COR-L47 (cell line): ENCODE results near the gene RBM33.
"Not testable (repeated sequence)": the region's sequence is repeated elsewhere in the genome, so short reads cannot be mapped to it uniquely, and the experiment has no call there.

ENCODE experiments used
- DNase-seq: peaks from one replicate; lab custom pipeline; 2025; lab: John Stamatoyannopoulos, UW

RBM33 gene

DNA sequence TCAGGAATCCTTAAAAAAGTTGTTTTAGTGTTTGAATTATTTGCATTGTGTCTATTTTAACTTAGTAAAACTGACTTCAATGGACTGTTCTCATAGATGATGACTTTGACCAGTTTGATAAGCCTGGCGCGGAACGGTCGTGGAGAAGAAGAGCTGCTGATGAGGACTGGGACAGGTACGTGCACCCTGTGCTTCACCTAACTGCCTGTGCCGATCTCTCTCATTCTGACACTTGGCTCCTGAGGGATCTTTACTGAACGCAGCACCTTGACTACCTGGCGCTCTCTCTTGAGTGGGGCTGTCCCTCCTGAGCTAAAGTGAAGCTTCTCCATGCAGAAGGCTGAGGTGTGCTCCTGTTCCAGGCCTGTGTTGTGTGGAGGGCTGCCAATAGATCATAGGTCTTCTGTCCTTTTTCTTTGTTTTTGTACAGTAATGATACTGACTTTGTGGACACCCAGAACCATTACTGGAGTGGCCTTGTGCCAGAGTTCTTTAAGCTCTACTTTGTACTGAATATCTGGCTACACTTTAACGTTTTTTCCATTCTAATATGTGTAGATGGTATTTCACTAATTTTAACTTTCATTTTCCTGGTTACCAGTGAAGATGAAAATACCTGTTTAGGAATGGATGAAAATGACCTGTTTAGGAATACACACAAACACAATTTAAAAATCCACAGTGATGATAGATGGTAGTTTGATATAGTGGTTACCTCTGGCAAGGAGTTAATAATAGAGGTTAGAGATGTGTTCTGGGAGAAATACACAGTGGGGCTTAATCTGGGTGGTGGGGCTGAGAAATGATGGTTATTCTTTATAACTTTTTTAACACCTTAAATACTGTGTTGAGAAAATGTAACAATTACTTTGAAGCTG, 20.9 kb downstream of the RBM33 start:
- no peak for DNase-seq

DNA sequence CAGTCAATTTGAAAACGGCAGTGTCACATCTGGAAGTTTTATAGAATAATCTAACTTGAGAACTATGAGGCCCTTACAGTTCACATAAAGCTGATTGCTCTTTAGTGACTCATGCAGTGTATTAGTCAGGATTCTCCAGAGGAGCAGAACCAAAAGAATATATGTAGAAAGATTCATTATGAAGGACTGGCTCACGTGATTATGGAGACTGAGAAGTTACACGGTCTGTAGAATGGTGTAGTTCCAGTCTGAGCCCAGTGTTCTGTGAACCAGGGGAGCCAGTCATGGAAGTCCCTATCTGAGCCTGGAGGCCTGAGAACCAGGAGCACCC, 21.5 kb downstream of the RBM33 start:
- no peak for DNase-seq

DNA sequence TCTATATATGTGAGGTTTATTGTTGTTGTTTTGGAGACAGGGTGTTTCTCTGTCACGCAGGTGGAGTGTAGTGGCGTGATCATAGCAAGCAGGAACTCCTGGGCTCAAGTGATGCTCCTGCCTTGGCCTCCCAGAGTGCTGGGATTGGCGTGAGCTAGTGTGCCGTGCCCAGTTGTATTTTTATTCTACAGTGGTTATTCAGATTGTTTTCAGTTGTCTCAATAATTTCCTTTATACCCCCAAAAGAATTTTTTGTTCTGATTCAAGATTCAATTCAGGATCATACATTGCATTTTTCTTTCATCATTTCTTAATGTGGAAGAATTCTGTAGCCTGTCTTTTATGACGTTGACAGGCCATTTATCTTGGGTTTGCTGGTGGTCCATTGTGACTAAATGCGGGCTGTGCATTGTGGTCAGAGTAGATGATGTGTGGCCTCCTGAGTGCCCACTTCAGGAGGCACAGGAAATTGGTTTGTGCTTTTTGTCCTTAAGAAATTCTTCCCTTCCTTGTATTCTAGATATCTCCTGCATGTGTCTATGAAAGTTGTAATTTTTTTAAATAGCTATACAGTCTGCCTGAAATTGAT, 22.9 kb downstream of the RBM33 start:
- DNase-seq, result no peak

DNA sequence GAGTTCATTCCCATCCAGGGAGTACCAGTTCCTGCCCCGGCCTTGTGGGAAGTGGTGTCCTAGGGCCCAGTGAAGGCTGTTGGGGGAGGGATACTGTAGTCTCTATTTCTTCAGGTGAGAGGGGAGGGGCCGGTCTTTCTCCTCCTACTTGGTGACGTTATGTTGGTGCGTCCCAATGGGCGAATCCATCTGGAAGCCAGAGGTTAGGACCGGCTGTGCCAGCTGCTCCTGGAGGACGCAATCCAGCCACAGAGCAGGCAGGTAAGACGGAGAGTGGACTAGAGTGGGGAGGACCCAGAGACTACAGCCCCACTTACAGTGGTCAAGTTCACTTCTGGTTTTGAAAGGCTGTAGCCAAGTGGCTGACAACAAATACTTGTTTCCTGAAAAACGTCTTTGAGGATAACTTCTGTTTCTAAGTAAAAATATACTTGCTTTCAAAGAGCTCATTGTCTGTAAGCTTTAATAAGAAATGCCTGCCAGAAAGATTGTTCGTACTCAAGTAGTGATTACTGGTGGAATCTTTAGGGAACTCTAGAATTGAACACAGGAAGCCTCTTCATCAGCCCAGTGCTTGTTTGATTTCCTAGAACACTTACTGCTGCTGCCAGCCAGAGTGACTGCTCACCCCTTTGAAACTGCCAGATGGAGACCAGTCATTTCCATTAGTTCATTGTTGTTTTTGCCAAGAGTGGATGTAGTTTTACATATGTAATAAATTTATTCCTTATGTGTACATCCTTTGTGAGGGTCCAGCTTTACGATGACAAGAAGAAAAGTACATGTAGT, 25.4 kb downstream of the RBM33 start:
- DNase-seq, result no peak

DNA sequence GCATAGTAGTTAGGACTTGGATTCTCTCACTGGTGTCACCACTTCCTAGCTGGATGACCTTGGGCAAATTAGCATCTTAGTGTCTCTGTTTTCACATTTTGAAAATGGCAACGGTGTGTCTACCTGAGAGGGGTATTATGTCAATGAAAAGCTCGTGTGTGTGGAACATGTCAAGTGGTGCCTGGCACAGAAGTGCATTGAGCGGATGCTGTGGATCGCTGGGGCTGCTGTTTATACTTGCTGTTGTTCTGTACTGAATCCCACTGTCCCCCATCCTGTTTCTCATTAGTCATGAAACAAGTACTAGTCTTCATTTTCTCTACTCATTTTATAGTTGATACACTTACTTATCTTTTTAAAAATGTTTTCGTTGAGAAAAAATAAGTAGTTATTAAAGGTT, 26.1 kb downstream of the RBM33 start:
- DNase-seq, result no peak

DNA sequence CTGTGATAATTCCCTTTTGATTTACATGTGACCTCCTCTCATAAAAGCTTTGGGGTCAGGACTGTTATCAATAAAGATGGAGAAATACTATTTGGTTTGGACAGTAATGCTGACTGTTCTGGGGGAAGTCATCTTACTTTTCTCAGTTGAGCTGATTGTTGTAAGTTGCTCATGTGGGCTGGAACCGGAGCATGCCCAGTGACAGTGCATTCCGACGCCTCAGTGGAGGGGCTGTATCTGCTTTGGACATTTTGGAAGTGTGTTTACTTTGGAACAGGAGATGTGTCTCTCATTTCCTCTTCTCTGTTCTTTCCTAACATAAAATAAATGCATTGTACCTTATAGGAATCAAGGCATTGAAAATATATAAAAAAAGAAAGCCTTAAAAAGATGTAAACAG, 30.1 kb downstream of the RBM33 start:
- DNase-seq, result no peak

DNA sequence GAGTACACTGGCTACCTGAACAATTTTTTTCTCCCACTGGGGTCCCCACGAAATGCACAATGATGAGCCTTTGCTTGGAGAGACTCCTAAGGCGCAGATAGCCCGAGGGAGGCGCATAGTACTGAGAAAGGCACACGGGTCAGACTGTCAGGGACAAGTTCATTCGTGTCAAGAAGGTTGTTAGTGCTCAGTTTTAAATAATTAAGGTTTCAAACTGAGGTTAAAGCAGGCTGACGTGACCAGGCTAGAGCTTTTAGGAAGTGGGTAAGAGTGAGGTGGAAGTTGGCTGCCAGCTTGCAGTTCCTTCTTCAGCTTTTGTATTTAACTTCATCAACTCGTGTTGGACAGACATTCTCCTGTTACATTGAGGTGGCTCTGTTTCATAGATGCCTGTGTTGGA, 31.6 kb downstream of the RBM33 start:
- no peak for DNase-seq

DNA sequence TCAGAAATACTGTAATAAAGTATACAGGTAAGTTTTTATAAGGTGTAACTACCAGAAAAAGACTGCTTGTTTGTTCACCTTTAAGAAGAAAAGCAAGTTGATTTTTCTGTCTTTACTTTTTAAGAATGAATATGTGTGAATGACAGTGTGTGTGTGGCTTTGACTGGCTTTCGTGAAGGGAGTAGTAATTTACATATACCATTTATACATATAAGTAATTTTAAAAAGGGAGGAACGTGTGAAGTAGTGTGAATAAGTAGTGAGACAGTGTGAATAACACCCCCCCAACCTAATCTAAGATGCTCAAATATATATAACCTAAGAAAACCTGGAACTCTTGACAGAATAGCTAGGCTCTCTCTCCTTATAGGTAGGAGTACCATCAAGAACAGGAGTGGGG, 33.2 kb downstream of the RBM33 start:
- no peak for DNase-seq

DNA sequence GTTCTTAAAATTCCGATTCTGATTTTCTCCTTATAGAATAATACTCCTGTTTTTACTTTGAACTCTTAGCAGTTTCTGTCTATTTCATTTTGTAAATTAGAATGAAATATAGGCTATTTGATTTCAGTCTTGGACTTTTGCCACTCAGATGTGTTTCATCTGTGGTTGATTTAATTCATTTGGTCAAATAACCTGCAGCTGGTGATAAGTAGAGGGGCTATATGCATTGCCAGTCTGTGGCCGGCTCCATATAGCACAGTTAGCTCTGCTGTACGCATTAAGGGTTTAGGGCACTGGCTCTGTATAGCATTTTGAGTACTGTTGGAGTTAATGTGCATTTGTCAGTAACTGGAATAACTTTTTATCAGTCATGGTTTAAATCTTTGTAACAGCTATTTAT, 35.7 kb downstream of the RBM33 start:
- no peak for DNase-seq

DNA sequence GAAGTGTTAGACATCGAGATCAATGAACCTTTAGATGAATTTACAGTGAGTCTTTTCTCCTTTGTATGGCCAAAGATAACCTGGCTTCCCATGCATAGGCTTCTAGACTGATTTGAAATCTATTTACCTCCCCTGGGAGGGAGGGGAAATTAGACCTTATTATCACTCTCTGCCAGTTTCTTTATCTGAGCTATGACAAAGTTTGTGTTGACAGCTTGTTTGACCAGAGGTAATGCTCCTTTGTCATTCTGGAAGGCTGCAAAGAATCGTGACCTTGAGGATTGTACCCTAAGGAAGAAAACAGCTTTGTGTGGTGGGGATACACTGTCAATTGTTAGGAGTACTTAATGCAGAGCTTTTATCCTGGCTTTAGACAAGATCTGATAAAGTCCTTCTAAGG, 36.4 kb downstream of the RBM33 start:
- no peak for DNase-seq

DNA sequence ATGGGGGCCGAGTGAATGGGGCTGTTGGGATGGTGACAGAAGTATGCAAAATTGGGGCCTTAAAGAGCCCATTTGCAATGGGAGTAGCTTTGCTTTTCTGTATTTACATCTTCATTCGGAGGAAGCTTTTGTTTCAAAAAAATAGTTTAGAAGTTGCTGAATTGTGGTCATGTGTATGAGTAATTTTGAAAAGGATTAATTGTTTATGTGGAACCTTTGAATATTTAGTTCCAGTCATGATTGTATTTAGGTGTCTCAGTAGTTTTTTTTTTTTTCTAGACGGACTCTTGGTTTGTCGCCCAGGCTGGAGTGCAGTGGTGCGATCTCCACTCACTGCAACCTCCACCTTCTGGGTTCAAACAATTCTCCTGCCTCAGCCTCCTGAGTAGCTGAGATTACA, 37.2 kb downstream of the RBM33 start:
- no peak for DNase-seq

DNA sequence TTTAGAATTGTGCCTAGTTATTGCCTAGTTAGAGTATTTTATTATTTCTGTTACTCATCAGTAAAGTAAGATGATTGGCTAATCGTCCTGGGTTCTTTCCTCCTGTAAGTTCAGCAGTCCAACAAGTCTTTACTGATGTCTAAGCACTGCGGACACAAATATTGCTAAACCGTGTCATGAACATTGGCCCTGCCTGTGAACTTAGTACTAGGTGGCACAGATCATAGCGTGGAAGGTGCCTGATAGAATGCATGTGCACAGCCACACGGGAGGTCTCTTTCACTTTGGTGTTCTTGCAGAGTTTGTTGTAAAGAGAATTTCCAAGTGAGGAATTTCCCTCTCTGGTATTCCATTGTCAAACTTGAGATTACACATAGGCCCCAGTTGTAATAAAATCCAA, 38.0 kb downstream of the RBM33 start:
- DNase-seq, result no peak

DNA sequence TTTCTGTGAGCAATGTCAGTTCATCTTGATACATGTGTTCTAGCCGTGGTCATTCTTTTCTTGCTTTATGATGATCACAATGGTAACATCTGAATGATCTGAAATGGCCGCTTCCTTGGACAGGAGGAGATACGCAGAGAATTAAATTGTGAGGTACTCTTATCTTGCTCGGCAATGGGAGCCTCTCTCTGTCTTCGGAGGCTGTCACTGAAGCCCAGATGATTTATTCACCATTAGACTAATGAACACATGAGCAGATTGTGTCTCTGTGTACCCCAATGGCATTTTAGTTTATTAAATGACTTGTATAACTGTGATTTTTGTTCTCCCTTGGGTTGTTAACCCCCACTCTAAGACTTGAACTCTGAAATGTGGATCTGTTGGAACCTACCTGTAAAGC, 38.6 kb downstream of the RBM33 start:
- DNase-seq, result no peak

DNA sequence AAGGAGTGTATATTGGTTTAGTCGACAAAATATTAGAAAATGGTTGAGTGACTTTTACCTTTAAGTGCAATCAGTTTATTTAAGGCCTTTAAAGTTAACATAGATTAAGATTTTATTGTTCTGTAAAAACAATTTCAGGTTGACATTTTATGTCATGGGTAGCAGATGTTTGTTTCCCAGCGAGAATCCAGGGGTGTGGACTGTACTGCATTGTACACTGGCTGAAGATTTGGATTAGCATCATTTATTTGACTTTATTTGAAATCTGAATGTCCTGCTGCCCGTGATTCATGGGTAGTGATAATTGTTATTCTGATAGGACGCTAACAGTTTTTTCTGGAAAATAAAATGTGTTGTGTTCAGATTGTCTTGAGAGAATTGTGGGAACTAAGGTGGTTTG, 39.3 kb downstream of the RBM33 start:
- no peak for DNase-seq

DNA sequence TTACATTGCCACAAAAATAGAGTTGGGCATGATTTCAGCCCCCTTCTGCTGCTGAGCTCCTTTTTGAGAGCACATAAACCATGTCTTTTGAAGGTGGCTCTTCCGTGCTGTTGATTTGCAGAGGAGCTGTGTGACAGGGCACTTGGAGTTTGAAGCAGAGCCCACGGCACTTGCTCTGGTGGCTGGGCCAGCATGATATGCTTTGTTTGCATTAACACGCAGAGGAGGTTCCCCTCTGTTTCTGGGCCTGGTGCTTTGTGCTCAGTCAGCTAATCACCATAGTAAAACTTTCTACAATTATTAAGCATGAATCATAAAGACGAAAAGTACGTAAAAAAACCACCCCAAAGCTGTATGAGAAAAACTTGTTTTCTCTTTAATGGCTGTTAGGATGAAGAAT, 40.1 kb downstream of the RBM33 start:
- no peak for DNase-seq

DNA sequence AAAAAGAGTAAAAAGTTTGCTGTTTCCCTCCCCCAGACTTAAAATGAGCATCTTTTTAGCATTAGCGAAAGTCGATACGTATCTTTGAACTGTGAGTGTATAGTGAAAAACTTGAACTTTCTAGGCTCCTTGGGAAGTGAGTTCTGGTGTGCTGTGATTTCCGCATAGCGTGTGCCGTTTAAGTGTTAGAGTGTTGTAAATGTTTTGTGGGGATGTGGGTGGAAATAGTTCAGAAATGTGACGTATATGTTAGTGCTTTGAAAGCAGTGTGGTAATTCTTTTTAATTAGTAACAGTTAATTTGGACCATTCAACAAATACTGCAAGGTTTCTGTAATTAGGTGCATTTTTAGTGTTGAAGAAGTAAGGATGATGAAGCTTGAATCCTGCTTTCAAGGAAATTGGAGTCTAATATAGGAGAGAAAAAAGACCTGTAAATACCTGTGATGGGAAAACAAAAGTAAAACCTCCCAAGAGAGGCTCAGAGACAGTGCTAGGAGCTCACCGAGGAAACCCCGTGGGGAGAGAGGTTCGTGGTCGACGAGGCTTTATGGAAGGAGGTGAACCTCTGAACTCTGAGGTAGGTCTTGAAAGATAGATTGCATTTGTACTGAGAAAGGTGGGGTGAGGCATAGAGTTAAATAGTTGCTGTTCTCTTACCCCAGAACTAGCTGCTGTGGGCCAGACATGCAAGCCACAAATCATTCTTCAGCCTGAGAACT, 40.8 kb downstream of the RBM33 start:
- no peak for DNase-seq

DNA sequence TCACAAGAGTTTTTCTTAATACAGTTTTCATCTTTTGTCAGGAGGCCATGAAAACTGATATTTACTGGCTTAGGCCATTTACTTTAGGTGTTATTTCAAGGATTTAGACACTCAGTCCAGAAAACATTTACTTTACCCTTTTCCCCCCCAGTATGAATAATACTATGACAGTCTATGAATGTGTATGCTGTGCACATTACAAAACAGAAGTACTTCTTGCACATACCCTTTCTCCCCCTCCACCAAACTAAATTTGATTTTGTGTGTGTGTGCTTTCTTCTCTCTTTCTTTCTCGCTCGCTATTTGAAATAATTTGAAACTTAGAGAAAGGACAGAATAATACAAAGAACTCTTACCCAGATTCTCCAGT, 41.3 kb downstream of the RBM33 start:
- no peak for DNase-seq

DNA sequence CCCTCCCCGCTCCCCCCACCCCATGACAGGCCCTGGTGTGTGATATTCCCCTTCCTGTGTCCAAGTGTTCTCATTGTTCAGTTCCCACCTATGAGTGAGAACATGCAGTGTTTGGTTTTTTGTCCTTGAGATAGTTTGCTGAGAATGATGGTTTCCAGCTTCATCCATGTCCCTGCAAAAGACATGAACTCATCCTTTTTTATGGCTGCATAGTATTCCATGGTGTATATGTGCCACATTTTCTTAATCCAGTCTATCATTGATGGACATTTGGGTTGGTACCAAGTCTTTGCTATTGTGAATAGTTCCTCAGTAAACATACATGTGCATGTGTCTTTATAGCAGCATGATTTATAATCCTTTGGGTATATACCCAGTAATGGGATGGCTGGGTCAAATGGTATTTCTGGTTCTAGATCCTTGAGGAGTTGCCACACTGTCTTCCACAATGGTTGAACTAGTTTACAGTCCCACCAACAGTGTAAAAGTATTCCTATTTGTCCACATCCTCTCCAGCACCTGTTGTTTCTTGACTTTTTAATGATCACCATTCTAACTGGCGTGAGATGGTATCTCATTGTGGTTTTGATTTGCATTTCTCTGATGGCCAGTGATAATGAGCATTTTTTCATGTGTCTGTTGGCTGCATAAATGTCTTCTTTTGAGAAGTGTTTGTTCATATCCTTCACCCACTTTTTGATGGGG, 42.3 kb downstream of the RBM33 start:
- not testable (repeated sequence) for DNase-seq

DNA sequence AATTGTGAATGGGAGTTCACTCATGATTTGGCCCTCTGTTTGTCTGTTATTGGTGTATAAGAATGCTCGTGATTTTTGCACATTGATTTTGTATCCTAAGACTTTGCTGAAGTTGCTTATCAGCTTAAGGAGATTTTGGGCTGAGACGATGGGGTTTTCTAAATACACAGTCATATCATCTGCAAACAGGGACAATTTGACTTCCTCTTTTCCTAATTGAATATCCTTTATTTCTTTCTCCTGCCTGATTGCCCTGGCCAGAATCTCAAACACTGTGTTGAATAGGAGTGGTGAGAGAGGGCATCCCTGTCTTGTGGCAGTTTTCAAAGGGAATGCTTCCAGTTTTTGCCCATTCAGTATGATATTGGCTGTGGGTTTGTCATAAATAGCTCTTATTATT, 43.8 kb downstream of the RBM33 start:
- DNase-seq, result not testable (repeated sequence)

DNA sequence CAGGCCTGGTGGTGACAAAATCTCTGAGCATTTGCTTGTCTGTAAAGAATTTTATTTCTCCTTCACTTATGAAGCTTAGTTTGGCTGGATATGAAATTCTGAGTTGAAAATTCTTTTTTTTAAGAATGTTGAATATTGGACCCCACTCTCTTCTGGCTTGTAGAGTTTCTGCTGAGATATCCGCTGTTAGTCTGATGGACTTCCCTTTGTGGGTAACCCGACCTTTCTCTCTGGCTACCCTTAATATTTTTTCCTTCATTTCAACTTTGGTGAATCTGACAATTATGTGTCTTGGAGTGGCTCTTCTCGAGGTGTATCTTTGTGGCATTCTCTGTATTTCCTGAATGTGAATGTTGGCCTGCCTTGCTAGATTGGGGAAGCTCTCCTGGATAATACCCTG, 46.2 kb downstream of the RBM33 start:
- DNase-seq, result not testable (repeated sequence)

DNA sequence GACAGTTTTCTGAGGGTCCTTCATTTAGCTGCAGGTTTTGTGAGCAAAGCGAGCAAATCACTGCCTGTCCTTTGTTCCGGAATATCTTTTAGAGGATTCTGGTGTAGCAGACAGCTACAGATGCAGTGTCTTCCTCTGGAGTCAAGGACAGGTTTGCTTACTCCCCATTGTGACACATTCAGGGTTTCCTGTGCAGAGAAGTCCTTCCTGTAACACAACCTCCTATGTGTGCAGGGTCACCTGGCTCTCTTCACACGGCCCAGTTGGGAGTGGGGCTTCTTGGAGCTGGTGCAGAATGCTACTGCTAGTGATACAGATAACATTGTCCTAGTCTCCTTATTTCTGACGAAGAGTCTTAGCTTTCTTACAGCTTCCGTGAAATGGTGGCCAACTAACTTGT, 47.9 kb downstream of the RBM33 start:
- no peak for DNase-seq

DNA sequence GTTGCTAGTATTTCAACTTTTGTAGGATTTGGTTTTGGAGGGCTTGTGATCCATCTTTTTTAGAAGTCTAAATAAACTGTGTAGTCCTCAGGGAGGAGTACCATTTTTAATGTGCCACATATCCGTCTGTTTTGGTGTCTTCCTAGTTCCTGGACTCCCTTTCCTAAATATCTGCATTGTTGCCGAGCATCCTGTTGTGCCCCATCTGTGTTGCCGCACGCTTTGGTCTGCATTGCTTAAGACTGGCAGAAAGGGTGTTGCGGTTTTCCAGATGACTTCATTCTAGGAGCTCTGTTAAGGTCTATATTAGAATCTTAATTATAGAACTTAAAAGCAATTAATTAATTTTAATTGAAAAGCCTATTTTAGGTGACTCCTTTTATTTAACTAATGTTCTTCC, 49.4 kb downstream of the RBM33 start:
- no peak for DNase-seq
